GM12875 (cell line): Measurements from ENCODE around the gene TMA7B.

Experiments
- H3K4me3 ChIP-seq: one replicate; pipeline ENCODE4 v1.5.1; 2011; ENCODE audit warnings: low read depth, low read length, control low read depth
- CTCF ChIP-seq: IDR thresholded peaks from 2 replicates; pipeline ENCODE4 v1.5.1; 2011; ENCODE audit warnings: low read depth, mild to moderate bottlenecking, control low read depth, inconsistent platforms, low read length, moderate library complexity, borderline replicate concordance; ENCODE audit not compliant: insufficient read depth

Gene TMA7B

GRCh38 chr22:40001800-40002577 is 41.8 kb downstream of the TMA7B start:
- TF ChIP-seq CTCF = no peak
- H3K4me3 ChIP-seq = no peak overlapping the region

GRCh38 chr22:40002935-40003715 is 42.9 kb downstream of the TMA7B start:
- TF ChIP-seq CTCF = no peak
- H3K4me3 ChIP-seq = no peak overlapping the region

- no peak overlapping the region for H3K4me3 ChIP-seq
Observed at GRCh38 chr22:40004836-40005235, 44.6 kb downstream of the TMA7B start.

GRCh38 chr22:40006641-40007040 is 46.4 kb downstream of the TMA7B start:
- TF ChIP-seq CTCF = no peak
- no peak overlapping the region for H3K4me3 ChIP-seq

More at GRCh38 chr22:40004836-40005235, 44.6 kb downstream of the TMA7B start:
- no peak for TF ChIP-seq CTCF

- no peak for TF ChIP-seq CTCF
Observed at GRCh38 chr22:40007853-40008710, 47.9 kb downstream of the TMA7B start.

GRCh38 chr22:40008726-40009291 is 48.6 kb downstream of the TMA7B start:
- TF ChIP-seq CTCF = no peak
- no peak overlapping the region for H3K4me3 ChIP-seq

More at GRCh38 chr22:40007853-40008710, 47.9 kb downstream of the TMA7B start:
- no peak overlapping the region for H3K4me3 ChIP-seq
